HG02588 (cell line): ENCODE data around the gene PSG6.
"Not testable (repeated sequence)": the region's sequence is repeated elsewhere in the genome, so short reads cannot be mapped to it uniquely, and the experiment has no call there.

ENCODE experiments used
- ATAC-seq: cut with Tn5 transposase; IDR thresholded peaks from one replicate; pipeline ENCODE4 v1.9.1; 2021; ENCODE audit warnings: mild to moderate bottlenecking, moderate library complexity; ENCODE audit not compliant: unreplicated experiment

PSG6 gene

DNA sequence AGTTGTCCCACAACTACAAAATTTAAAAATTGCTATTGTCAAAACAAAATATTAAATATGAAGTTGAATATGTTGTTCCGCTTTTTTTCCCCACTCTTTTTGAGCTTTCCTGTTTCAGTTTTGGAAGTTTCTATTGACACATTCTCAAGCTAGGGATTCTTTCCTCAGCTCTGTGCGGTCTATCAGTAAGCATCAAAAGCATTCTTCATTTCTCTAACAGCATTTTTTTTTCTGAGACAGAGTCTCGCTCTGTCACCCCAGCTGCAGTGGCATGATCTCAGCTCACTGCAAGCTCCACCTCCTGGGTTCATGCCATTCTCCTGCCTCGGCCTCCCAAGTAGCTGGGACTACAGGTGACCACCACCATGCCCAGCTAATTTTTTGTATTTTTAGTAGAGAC, 4.8 kb downstream of the PSG6 start:
- not testable (repeated sequence) for ATAC-seq

DNA sequence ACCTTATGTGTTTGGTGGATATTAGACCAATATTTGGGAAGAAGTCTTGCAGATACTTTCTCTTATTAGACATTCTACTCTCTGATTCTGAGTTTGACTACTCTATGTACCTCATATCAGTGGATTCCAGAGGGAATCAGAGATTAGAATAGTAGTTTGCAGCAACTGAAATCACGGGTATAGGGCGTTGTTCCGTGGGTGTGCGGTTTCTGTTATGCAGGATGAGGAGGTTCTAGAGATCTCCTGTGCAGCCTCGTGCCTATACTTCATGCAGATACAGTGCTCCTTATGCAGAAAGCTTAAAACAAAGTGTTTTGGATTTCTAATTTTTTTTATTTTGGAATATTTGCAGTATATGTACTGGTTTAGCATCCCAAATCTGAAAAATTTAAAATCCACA, 6.0 kb downstream of the PSG6 start:
- ATAC-seq = not testable (repeated sequence)

DNA sequence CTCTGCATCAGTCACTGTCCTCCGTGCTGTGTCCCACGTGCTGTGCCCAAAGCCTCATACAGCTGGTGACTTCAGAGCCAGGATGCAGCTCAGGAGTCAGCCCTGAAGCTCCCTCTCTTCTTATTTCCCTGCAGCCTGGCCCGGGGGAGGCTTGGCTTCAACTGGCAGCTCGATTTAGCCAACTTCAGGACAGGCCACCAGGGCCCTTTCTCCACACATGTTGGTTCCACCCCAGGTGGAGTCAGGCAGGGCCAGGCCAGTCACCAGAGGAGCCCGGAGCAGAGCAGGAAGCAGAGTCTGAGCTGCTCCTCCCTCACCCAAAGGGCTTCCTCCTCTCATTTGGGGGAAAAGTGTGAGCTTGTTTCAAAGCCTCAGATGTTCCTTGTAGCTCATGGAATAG, 11.5 kb downstream of the PSG6 start:
- ATAC-seq = not testable (repeated sequence)

DNA sequence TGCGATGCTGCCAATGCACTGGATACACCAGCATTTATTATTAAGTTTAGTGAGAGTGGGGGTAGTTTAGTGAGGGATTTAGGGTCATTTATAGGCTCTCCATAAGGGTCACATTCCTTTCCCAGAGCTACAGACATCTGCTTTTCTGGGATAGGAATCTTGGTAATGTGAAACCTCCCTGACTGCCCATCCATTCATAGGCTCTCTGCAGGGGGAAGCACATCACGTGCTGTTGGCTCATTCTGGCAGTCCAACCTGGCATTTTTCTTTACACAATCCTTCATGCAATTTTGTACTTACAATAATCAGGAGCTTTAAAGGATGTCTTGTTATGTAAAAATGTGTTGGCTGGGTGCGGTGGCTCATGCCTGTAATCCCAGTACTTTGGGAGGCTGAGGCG, 17.1 kb downstream of the PSG6 start:
- not testable (repeated sequence) for ATAC-seq

DNA sequence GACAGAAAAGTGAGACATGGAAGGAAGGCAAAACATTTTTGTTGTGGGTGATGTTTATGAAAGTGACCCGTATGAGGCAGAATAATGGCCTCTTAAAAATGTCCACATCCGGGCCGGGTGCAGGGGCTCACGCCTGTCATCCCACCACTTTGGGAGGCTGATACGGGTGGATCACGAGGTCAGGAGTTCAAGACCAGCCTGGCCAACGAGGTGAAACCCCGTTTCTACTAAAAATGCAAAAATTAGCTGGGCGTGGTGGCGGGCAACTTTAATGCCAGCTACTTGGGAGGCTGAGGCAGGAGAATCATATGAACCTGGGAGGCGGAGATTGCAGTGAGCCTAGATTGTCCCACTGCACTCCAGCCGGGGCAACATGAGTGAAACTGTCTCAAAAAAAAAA, 18.0 kb downstream of the PSG6 start:
- not testable (repeated sequence) for ATAC-seq

DNA sequence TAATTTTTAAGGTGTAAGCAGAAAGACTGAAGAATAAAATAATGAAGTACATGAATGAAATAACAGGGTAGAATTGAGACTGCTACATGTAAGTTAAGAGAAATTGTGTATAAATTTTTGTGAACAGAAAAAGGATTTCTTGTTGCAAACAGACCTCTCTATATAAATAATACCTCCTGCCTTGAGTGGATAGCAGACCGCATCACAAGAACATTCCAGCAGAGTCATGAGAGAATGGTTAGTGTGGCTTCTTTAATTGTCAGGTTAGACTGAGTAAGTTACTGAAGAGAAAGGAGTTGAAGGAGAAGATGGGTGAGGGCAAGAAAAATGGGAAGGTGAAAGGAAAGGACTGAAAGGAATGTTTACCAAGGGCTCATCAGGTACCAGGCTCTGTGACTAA, 18.6 kb downstream of the PSG6 start:
- not testable (repeated sequence) for ATAC-seq

DNA sequence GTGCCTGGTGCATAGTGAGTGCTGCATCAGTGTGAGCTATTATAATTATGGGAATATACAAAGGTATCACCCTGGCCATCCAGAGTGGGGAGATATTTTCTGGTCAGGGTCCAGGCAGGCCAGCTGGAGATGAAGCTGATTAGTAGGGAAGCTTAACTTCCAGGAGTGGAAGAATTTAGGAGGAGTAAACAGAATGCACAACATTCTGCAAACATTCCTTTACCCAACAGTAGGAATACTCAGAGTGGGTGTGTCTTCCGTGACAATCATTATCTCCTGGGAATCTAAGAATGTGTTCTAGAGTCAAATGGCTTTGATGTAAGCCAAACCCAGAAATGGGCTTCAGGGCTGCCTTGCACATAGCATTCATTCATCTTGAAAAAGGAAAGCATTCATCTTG, 19.0 kb downstream of the PSG6 start:
- ATAC-seq = not testable (repeated sequence)

DNA sequence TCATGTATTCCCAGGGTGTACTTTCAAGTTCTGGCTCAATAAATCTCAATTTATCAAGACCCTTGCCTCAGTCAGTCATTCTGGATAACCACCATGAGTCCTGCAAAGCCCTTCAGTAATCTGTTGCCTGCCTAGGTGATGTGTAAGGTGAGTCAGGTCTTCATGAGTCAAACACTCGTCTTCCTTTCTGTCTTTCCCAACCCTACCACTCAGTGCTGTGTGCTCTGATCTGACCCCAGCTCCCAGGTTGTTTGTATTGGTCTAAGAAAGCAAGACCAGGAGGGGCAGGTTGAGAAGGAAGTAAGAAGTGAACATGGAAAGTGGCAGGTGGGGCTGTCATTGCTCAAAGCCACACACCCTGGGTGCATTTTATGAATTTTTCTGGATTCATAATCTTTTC, 20.0 kb downstream of the PSG6 start:
- not testable (repeated sequence) for ATAC-seq

DNA sequence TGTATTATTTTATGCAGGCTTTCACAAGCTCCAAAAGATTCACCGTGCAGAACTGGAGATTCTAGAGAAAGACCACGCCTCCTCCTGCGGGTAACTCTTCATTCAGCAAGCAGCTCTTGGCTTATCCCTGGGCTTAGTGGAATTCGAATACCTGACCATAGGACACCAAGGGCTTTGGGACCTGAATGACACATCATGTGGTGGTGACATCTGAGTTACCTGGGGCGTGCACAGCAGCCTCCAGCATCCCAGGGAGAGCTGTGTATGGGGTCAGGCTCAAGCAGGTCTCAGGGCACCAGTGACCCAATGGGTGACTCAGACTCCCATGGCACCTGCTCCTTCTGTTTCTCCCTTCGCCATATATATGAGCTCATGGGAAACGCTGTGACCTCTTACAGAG, 27.2 kb downstream of the PSG6 start:
- ATAC-seq = not testable (repeated sequence)

DNA sequence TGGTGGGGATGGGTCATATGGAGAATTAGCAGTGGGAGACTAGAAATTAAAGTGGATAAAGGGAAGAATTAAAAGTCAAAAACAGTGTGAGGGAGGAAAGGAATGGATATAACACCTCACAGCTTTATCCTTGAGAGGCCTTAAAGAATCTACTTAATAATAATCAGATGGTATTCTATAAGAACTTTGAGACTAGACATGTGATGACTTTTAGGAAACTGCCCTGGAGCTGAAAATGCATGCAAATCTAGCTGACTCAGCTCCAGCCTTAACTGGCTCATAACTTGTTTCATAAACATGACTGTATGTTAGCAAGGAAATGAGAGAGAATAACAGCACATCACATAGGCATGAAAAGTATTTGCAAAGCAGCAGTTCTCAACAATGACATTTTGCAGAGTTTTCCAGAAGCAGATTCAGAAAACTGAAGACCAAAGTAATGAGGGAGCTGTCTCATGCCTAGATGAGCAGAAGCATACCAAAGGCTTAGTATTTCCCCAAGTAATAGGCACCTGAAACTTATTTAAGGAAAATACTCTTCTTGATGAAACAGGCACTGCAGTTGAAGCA, 29.7 kb downstream of the PSG6 start:
- not testable (repeated sequence) for ATAC-seq

DNA sequence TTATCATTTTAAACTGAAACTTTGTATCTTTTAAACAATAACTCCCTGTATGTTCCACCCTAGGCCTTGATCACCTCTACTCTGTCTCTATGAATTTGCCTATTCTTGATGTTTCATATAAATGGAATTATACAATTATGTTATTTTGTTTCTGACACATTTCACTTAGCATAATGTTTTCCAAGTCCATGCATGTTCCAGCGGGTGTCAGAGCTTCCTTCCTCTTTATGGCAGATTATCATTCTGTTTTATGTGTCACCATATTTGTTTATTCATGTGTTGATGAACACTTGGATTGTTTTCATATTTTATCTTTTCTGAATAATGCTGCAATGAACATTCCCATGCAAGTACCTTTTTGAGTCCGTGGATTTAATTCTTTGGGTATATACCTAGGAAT, 35.0 kb downstream of the PSG6 start:
- ATAC-seq = not testable (repeated sequence)

DNA sequence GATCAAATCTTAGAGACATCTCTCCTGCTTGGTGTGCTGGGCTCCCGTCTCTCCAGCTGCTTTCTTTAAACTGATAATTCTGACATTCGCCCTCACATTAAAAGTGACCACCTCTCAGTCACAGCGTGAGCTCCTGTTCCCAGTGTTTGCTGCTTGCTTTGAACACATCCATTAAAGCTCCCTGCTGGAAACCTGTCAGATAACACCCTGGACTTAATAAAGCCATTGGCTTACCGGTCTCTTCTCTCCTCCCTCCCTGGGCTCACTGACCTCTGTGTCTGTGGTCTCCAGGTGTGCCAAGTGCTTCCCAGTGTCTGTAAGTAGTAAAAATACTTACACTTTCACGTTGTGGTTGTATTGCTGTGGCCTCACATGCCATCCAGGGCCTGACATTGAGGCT, 35.7 kb downstream of the PSG6 start:
- not testable (repeated sequence) for ATAC-seq

DNA sequence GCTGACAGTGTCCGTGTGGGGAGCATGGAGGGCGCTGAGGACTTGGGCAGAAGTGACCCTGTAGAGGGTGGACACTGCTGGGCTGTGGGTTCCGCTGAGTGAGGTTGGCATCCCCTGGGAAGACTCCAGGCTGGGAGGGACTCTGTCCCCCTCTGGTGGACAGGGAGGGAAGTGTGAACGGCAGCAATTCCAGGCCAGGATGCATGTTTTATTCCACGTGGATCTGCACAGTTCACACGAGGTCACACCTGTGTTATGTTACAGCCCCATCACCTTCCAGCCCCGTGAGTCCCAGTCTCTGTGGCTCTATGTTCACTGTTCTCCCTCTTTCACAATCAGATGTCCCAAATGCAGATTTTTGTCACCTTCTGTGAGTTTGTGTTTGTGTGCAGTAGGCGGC, 36.4 kb downstream of the PSG6 start:
- not testable (repeated sequence) for ATAC-seq

DNA sequence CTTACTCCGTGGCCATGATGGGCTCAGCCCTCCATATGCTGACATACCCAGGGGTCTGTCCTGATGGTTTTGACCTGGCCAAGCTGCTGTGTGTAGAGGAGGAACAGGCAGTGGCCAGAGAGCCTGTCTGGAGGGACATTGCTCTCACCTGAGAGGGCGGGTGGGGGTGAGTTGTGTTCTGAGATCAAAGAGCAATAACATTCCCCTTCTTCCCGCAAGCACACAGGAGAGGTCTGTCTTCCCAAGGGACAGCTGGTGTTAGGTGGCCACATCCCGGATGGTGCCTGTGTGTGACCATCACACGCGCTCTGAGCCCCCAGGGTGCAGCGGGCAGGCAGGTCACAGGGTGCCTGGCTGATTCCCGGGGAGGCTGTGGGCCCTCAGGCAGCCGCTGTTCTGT, 37.1 kb downstream of the PSG6 start:
- ATAC-seq = not testable (repeated sequence)

DNA sequence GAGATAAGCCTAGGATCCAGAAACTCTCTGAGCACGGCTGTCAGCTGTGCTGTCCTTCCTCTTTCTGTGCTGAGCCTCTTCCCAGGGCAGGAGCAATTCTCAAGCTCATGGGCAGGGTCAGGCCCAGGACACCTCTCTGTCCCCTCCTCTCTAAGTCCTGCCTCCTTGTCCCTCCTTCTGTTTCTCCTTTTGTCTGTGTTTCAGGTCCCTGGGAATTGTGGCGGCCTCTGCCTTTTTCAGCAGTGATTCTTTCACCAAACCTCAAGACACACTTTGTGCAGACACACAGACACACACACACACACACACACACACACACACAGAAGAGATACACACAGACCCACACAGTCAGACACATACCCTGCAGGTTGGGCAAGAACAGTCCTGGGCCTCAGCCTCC, 38.1 kb downstream of the PSG6 start, which contains the start of gene PSG1:
Gene PSG1 (minus strand): TSS at position 101 of the 400 bp plus-strand sequence. CDS start 132 bp downstream, outside the sequence.
- no peak for ATAC-seq

DNA sequence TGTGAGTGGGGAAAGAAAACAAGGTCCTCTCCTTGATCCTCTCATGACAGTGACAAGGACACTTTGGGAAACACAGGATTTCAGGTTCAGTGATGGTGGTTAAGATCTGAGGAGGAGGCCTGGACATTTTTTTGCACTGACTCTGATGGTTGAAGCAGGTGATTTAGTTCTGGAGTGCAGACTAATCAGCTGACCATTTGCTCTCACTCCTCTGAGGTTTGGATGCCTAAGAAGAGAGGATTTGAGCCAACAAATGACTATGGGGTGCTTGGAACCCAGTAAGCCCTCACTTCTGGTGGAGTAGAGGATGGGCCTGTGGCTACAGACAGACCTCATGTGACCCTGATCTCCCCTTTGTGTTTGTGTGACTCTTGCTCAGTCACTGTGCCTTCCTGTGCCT, 41.1 kb downstream of the PSG6 start:
- not testable (repeated sequence) for ATAC-seq

DNA sequence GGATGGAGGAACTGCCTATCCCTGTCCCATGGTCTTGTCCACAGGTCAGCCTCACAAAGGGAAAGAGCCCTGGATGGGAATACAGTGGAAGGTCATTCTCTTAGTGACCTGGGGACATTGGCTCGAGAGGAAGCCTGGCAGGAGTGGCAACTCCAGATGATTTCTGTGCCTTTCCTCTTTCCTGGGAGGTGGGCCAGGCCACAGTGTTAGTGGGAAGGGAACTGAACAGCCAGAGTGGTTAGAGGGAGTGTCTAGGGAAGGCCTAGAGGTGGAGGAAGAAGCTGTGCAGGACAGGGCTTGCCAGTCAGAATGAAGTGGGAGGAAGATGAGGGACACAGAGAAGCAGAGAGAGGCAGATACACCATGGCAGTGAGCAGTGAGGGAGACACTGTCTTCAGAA, 41.8 kb downstream of the PSG6 start:
- not testable (repeated sequence) for ATAC-seq

DNA sequence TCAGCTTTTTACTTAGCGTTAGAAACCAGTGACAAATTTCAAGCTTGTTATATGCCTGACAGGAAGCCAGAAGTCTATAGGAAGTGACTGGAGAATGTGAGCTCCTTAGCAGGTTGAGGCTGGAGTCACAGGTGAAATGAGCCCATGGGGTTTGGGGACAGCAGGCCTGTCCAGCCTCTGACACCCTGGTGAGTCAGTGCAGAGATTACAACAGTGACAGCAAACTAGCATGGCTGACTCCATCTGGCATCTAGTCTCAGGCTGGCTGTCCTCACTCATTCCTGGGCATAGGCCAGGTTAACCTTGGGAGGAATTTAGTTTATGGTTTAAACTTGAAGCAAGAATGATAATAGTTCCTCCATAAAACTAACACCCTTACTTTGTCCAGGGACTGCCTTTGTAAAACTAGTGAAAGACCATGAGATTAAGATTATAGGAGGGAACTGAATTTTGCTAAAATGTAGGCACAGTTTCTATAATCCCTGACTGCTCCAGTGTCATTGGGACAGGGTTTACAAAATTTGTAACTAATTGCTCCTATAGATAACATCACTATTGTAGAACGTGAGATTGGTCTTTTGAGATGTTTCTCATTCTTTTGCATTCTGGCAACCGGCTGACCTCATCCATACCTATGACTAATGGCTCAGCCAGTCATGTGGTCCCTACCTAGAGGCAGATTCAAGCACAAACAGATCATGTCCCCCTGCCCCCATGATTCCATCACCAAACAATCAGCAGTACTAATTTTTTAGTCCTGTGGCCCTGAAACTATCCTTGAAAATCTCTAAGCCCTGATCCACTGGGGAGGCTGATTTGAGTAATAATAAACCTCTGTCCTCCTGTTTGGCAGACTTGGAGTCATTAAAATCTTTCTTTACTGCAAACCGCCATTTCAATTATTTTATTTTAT, 42.5 kb downstream of the PSG6 start:
- ATAC-seq = not testable (repeated sequence)

DNA sequence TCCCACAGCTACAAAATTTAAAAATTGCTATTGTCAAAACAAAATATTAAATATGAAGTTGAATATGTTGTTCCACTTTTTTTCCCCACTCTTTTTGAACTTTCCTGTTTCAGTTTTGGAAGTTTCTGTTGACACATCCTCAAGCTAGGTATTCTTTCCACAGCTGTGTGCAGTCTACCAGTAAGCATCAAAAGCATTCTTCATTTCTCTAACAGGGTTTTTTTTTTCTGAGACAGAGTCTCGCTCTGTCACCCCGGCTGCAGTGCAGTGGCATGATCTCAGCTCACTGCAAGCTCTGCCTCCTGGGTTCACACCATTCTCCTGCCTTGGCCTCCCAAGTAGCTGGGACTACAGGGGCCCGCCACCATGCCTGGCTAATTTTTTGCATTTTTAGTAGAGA, 43.6 kb downstream of the PSG6 start:
- ATAC-seq = not testable (repeated sequence)

DNA sequence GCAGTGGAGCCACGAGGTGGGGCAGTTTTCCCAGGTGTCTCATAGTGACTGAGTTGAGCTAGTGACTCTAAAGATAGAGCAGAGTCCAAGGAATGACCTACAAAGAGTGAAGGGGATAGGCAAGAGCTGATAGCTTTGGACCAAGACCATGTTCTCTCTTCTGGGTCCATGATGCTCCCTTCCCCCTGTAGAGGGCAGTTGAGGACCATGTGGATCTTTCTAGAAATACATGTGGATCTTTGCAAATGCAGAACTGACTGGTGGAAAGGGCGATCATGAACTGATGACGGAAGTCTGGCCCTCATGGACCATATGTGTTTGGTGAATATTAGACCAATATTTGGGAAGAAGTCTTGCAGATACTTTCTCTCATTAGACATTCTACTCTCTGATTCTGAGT, 45.1 kb downstream of the PSG6 start:
- no peak for ATAC-seq

DNA sequence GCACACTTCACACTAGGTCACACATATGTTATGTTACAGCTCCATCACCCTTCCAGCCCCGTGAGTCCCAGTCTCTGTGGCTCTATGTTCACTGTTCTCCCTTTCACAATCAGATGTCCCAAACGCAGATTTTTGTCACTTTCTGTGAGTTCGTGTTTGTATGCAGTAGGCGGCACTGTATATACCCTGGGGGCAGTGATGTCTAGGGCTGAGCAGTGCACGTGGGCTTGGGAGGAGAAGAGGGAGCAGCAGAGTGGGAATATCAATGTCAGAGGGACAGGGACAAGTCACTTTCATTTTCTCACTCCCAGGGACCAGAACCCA, 60.2 kb downstream of the PSG6 start:
- no peak for ATAC-seq

DNA sequence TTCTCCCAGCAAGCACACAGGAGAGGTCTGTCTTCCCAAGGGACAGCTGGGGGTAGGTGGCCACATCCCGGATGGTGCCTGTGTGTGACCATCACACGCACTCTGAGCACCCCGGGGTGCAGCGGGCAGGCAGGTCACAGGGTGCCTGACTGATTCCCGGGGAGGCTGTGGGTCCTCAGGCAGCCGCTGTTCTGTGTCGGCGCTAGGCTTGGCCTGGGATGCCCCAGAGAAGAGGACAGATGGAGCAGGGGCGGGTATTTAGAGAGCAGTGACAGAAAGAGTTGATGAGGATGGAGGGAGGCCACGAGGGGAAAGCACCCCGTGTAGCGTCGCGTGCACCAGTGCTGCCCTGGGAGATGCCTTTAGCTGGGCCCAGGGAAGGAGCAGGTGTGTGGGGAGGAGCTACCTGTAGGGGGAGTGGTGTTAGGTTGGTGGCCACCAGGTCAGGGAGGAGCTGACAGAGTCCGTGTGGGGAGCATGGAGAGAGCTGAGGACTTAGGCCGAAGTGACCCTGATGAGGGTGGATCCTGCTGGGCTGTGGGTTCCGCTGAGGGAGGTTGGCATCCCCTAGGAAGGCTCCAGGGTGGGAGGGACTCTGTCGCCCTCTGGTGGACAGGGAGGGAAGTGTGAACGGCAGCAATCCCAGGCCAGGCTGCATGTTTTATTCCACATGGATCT, 60.7 kb downstream of the PSG6 start:
- not testable (repeated sequence) for ATAC-seq
